SW 1271 (cell line): ENCODE results near the gene DLG2.
"Not testable (repeated sequence)": the region's sequence is repeated elsewhere in the genome, so short reads cannot be mapped to it uniquely, and the experiment has no call there.

Experiments
- DNase-seq, 2 experiments: peaks; one replicate each; lab custom pipeline; 2025; lab: John Stamatoyannopoulos, UW

Gene DLG2

GRCh38 chr11:84993386-84993785 lies 633.8 kb downstream of the DLG2 start:
- peak in 1 of 2 experiments; percentile 7 for DNase-seq

GRCh38 chr11:84990141-84990540 lies 637.0 kb downstream of the DLG2 start:
- no peak for DNase-seq

- DNase-seq, result not testable (repeated sequence)
Observed at GRCh38 chr11:84987686-84988187, 639.4 kb downstream of the DLG2 start.

GRCh38 chr11:84981301-84981700 lies 645.8 kb downstream of the DLG2 start:
- no peak for DNase-seq

- DNase-seq, result no peak
Observed at GRCh38 chr11:84969103-84969502, 658.0 kb downstream of the DLG2 start.

- DNase-seq, result no peak
Observed at GRCh38 chr11:84965484-84965883, 661.7 kb downstream of the DLG2 start.

- DNase-seq, result no peak
Observed at GRCh38 chr11:84963240-84963639, 663.9 kb downstream of the DLG2 start.

- DNase-seq, result no peak
Observed at GRCh38 chr11:84962018-84962417, 665.1 kb downstream of the DLG2 start.

- no peak for DNase-seq
Observed at GRCh38 chr11:84958295-84958694, 668.8 kb downstream of the DLG2 start.

GRCh38 chr11:84950569-84951270 lies 676.4 kb downstream of the DLG2 start:
- no peak for DNase-seq

- no peak for DNase-seq
Observed at GRCh38 chr11:84947970-84948580, 679.1 kb downstream of the DLG2 start.

GRCh38 chr11:84947070-84947469 lies 680.1 kb downstream of the DLG2 start:
- no peak for DNase-seq

- DNase-seq, result no peak
Observed at GRCh38 chr11:84930863-84931262, 696.3 kb downstream of the DLG2 start.

GRCh38 chr11:84929738-84930137 lies 697.4 kb downstream of the DLG2 start:
- no peak for DNase-seq

- no peak for DNase-seq
Observed at GRCh38 chr11:84924154-84924692, 702.9 kb downstream of the DLG2 start.

- DNase-seq, result no peak
Observed at GRCh38 chr11:84923489-84923888, 703.7 kb downstream of the DLG2 start.

GRCh38 chr11:84922836-84923235 lies 704.3 kb downstream of the DLG2 start:
- DNase-seq, result no peak

GRCh38 chr11:84922212-84922805 lies 704.8 kb downstream of the DLG2 start:
- no peak for DNase-seq

- no peak for DNase-seq
Observed at GRCh38 chr11:84914511-84914910, 712.6 kb downstream of the DLG2 start.

- no peak for DNase-seq
Observed at GRCh38 chr11:84909740-84910139, 717.4 kb downstream of the DLG2 start.

GRCh38 chr11:84906995-84907394 lies 720.1 kb downstream of the DLG2 start:
- no peak for DNase-seq

GRCh38 chr11:84905411-84905810 lies 721.7 kb downstream of the DLG2 start:
- no peak for DNase-seq

GRCh38 chr11:84902445-84902844 lies 724.7 kb downstream of the DLG2 start:
- no peak for DNase-seq
